Neuronal stem cell (in vitro differentiated cells): ENCODE data around the gene GGA1.

ENCODE experiments used
- DNase-seq: peaks from one replicate; pipeline ENCODE4 v3.0.0-alpha.2; 2013; ENCODE audit warnings: low spot score
- H2AFZ ChIP-seq: one replicate; pipeline ENCODE4 v1.6.1; 2013; ENCODE audit warnings: mild to moderate bottlenecking, low read length, inconsistent platforms
- H2AK5ac ChIP-seq: 2 replicates; pipeline ENCODE4 v1.6.1; 2013; ENCODE audit warnings: low read depth, mild to moderate bottlenecking, inconsistent platforms, low read length, moderate library complexity, mixed read lengths
- H2BK120ac ChIP-seq: 2 replicates; pipeline ENCODE4 v1.6.1; 2013; ENCODE audit warnings: low read depth, mild to moderate bottlenecking, inconsistent platforms, low read length, moderate library complexity, mixed read lengths
- H2BK12ac ChIP-seq: one replicate; pipeline ENCODE4 v1.6.1; 2013; ENCODE audit warnings: low read length, inconsistent platforms
- H2BK15ac ChIP-seq: 2 replicates; pipeline ENCODE4 v1.6.1; 2013; ENCODE audit warnings: mild to moderate bottlenecking, low read length, inconsistent platforms, mixed read lengths
- H2BK5ac ChIP-seq: one replicate; pipeline ENCODE4 v1.6.1; 2013; ENCODE audit warnings: inconsistent platforms, mild to moderate bottlenecking, low read length, moderate library complexity
- H3K14ac ChIP-seq: one replicate; pipeline ENCODE4 v1.6.1; 2013; ENCODE audit warnings: low read length, inconsistent platforms
- H3K18ac ChIP-seq: 2 replicates; pipeline ENCODE4 v1.6.1; 2013; ENCODE audit warnings: low read length, inconsistent platforms
- H3K23ac ChIP-seq: 2 replicates; pipeline ENCODE4 v1.6.1; 2013; ENCODE audit warnings: low read depth, mild to moderate bottlenecking, mixed read lengths, low read length, inconsistent platforms; ENCODE audit not compliant: poor library complexity
- H3K27ac ChIP-seq: replicated peaks from 3 replicates; pipeline ENCODE4 v1.5.1; 2013; ENCODE audit warnings: low read length, inconsistent platforms
- H3K27me3 ChIP-seq, 3 experiments: 2 replicates each; pipeline ENCODE4 v1.6.1; 2013; ENCODE audit warnings: low read length in 3 of 3, mild to moderate bottlenecking in 2 of 3, inconsistent platforms in 1 of 3, low read depth in 1 of 3, mixed read lengths in 1 of 3, moderate library complexity in 1 of 3; ENCODE audit not compliant: control insufficient read depth in 3 of 3, insufficient read depth in 3 of 3
- H3K36me3 ChIP-seq, 2 donors: replicated peaks in 1 of 2; 2 replicates each; pipeline ENCODE4 v1.6.1; 2013; ENCODE audit warnings: low read length in 2 of 2; ENCODE audit not compliant: control insufficient read depth in 2 of 2, insufficient read depth in 2 of 2
- H3K4ac ChIP-seq: 2 replicates; pipeline ENCODE4 v1.6.1; 2013; ENCODE audit warnings: inconsistent platforms, mild to moderate bottlenecking, low read length, moderate library complexity
- H3K4me1 ChIP-seq, 2 donors: 1 replicate in 1 of 2; 2 replicates in 1 of 2; pipeline ENCODE4 v1.6.1; 2013; ENCODE audit warnings: low read length in 2 of 2, low read depth in 1 of 2; ENCODE audit not compliant: control insufficient read depth in 2 of 2, insufficient read depth in 1 of 2
- H3K4me2 ChIP-seq: one replicate; pipeline ENCODE4 v1.6.1; 2013; ENCODE audit warnings: mild to moderate bottlenecking, low read length, inconsistent platforms; ENCODE audit not compliant: insufficient read depth, poor library complexity, severe bottlenecking
- H3K4me3 ChIP-seq, 2 donors: 2 replicates each; pipeline ENCODE4 v1.5.1; 2013; ENCODE audit warnings: low read length in 2 of 2, mild to moderate bottlenecking in 2 of 2, inconsistent platforms in 1 of 2, moderate library complexity in 1 of 2
- H3K79me1 ChIP-seq: one replicate; pipeline ENCODE4 v1.6.1; 2013; ENCODE audit warnings: low read depth, mild to moderate bottlenecking, inconsistent platforms, low read length, moderate library complexity
- H3K9ac ChIP-seq: one replicate; pipeline ENCODE4 v1.6.1; 2013; ENCODE audit warnings: mild to moderate bottlenecking, low read depth, low read length, inconsistent platforms; ENCODE audit not compliant: poor library complexity
- H3K9me3 ChIP-seq, 2 donors: replicated peaks in 1 of 2; 2 replicates each; pipeline versions ENCODE3 to v1.6.1; 2013; ENCODE audit warnings: low read length in 2 of 2, mild to moderate bottlenecking in 2 of 2, inconsistent platforms in 1 of 2, low read depth in 1 of 2, mixed read lengths in 1 of 2, moderate library complexity in 1 of 2; ENCODE audit not compliant: control insufficient read depth in 2 of 2, insufficient read depth in 1 of 2
- H4K8ac ChIP-seq: one replicate; pipeline ENCODE4 v1.6.1; 2013; ENCODE audit warnings: low read depth, mild to moderate bottlenecking, inconsistent platforms, low read length, moderate library complexity
- H4K91ac ChIP-seq: one replicate; pipeline ENCODE4 v1.6.1; 2013; ENCODE audit warnings: low read length, low read depth, mild to moderate bottlenecking, inconsistent platforms; ENCODE audit not compliant: poor library complexity
- WGBS, 2 donors: extraction: QIAGEN DNeasy Blood & Tissue Kit; methylation state at CpG; one replicate each; pipeline ENCODE4 v1.1.7; 2013; ENCODE audit warnings: missing lambda C conversion rate in 2 of 2, mixed read lengths in 1 of 2; ENCODE audit not compliant: insufficient read length in 2 of 2, insufficient replicate concordance in 1 of 2; ENCODE audit errors: extremely low coverage in 2 of 2; 5-methylcytosine and 5-hydroxymethylcytosine counted together

The GGA1 gene

DNA sequence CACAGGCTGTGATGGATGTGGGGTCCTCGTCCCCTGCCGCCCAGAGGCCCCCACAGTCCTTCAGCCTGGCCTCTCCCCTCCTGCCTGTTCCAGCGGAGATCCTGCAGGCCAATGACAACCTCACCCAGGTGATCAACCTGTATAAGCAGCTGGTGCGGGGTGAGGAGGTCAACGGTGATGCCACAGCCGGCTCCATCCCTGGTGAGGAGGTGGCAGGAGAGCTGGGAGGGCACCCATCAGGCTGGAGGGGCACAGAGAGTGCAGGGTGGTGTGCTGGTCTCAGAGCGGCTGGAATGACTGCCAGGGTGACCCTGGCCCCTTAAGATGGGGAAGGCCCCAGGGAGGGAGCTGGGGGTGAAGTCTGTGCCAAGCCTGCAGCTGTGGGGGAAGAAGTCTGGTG is 16.2 kb downstream of the GGA1 start:
- Histone ChIP-seq H3K4me3 (no peak overlapping the region), H2BK5ac (peak overlapping the region; percentile 2), H3K4me1 (peaks cover 5 to 6% of the 10 kb centered on the region in 2 donors), H3K14ac (no peak overlapping the region), H3K9ac (no peak overlapping the region), H3K27me3 (no peaks in the 10 kb centered on the region), H3K36me3 (peaks cover 35 to 91% of the 10 kb centered on the region in 2 donors), H3K23ac (peak overlapping the region; percentile 12), H3K27ac (no peak overlapping the region), H3K79me1 (peaks cover 1% of the 10 kb centered on the region), H3K4ac (no peak overlapping the region), H4K91ac (no peak overlapping the region), H3K4me2 (no peak overlapping the region), H2BK12ac (no peak overlapping the region), H3K18ac (no peak overlapping the region), H2AK5ac (peak overlapping the region; percentile 65), H3K9me3 (no peaks in the 10 kb centered on the region), H2BK120ac (no peak overlapping the region), H4K8ac (no peak overlapping the region), H2BK15ac (no peak overlapping the region), H2AFZ (no peak overlapping the region)
- WGBS, 2 donors: no CpG with 5 or more reads among the region's 7 CpGs
- DNase-seq: no peak

DNA sequence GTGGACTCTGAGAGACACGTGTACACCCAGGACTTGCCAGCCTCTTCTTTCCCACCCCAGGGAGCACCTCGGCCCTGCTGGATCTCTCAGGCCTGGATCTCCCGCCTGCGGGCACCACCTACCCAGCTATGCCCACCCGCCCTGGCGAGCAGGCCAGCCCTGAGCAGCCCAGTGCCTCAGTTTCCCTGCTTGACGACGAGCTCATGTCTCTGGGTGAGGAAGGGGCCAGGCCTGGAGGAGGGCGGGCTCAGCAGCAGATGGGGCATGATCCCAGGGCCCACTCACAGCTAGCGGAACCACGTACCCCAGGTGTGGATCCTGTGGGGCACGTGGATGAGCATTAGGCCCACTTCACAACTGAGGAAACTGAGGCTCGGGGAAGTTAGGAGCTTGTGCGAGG is 17.1 kb downstream of the GGA1 start:
- H3K36me3 ChIP-seq: peaks cover 34 to 90% of the 10 kb centered on the region in 2 donors
- peak overlapping the region in 1 of 2 donors; percentile 16 for H3K4me3 ChIP-seq
- no peak overlapping the region for H2BK120ac ChIP-seq
- no peak overlapping the region for H3K14ac ChIP-seq
- peaks cover 1% of the 10 kb centered on the region for H3K79me1 ChIP-seq
- H3K4me2 ChIP-seq: no peak overlapping the region
- H2BK15ac ChIP-seq: no peak overlapping the region
- H3K9me3 ChIP-seq: no peaks in the 10 kb centered on the region
- peaks cover 4 to 5% of the 10 kb centered on the region in 2 donors for H3K4me1 ChIP-seq
- no peak overlapping the region for H2BK5ac ChIP-seq
- H3K4ac ChIP-seq: no peak overlapping the region
- H3K27ac ChIP-seq: no peak overlapping the region
- no peak overlapping the region for H3K9ac ChIP-seq
- DNase-seq: no peak
- H3K18ac ChIP-seq: no peak overlapping the region
- no peak overlapping the region for H2AK5ac ChIP-seq
- H4K8ac ChIP-seq: no peak overlapping the region
- H2BK12ac ChIP-seq: no peak overlapping the region
- H3K23ac ChIP-seq: peak overlapping the region; percentile 46
- H4K91ac ChIP-seq: no peak overlapping the region
- H3K27me3 ChIP-seq: no peaks in the 10 kb centered on the region
- no peak overlapping the region for H2AFZ ChIP-seq
- WGBS, 2 donors: no CpG with 5 or more reads among the region's 14 CpGs

DNA sequence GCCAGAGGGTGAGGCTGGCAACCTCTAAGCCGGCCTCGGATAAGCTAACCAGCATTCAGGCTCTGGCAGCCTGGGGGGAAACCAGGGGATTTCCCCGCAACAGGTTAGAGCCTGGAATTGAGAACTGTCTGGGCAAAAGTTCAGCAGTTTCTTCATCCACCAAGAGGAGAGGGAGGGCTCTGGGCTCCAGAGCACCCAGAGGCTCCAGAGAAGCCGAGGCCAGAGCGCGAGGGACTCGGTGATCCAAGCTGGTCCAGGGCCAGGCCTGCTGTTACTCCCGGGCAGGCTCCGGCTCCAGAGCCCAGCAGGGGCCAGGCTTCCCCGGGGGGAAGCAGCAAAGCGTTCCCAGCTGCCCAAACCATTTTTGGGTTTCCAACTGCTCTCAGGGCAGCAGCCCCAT is 17.5 kb downstream of the GGA1 start:
- DNase-seq: no peak
- Histone ChIP-seq H2BK5ac (peak overlapping the region; percentile 39), H3K4ac (no peak overlapping the region), H2BK12ac (no peak overlapping the region), H3K14ac (no peak overlapping the region), H3K27ac (no peak overlapping the region), H3K27me3 (no peaks in the 10 kb centered on the region), H2AK5ac (no peak overlapping the region), H4K91ac (no peak overlapping the region), H2BK120ac (no peak overlapping the region), H4K8ac (no peak overlapping the region), H3K9ac (no peak overlapping the region), H3K79me1 (peaks cover 1% of the 10 kb centered on the region), H2AFZ (no peak overlapping the region), H3K4me3 (peak overlapping the region in 1 of 2 donors; percentile 16), H2BK15ac (no peak overlapping the region), H3K9me3 (no peaks in the 10 kb centered on the region), H3K23ac (peak overlapping the region; percentile 46), H3K18ac (no peak overlapping the region), H3K36me3 (peaks cover 36 to 90% of the 10 kb centered on the region in 2 donors), H3K4me1 (peaks cover 4 to 5% of the 10 kb centered on the region in 2 donors), H3K4me2 (no peak overlapping the region)
- no CpG with 5 or more reads among the region's 11 CpGs for WGBS, 2 donors

DNA sequence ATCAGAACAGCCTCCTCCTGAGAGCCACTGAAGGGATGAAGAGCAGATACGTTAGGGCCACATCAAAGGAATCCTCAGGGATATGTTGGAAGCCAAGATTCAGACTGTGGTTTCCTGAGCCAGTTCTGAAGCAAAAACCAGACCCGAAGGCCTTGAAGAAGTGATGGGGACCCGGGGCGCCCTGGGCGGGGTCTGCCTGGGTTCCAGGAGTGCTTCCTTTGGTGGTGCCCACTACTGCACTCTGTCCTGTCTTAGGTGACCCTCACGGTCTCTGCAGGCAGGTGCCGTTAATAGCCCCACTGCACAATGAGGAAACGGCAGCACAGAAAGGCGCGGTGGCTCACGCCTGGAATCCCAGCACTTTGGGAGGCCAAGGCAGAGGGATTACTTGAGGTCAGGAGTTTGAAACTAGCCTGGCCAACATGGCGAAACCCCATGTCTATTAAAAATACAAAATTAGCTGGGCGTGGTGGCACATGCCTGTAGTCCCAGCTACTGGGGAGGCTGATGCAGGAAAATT is 18.0 kb downstream of the GGA1 start:
- H2AK5ac ChIP-seq: no peak overlapping the region
- WGBS, 2 donors: no CpG with 5 or more reads among the region's 13 CpGs
- no peak overlapping the region for H3K18ac ChIP-seq
- H3K27ac ChIP-seq: no peak overlapping the region
- H3K79me1 ChIP-seq: peaks cover 1% of the 10 kb centered on the region
- H3K4me2 ChIP-seq: no peak overlapping the region
- peak overlapping the region; percentile 39 for H2BK5ac ChIP-seq
- peaks cover 37 to 90% of the 10 kb centered on the region in 2 donors for H3K36me3 ChIP-seq
- no peak overlapping the region for H4K8ac ChIP-seq
- no peak overlapping the region for H4K91ac ChIP-seq
- H2AFZ ChIP-seq: no peak overlapping the region
- H3K23ac ChIP-seq: no peak overlapping the region
- no peak overlapping the region for H3K9ac ChIP-seq
- no peak overlapping the region for H3K14ac ChIP-seq
- H3K4ac ChIP-seq: no peak overlapping the region
- H2BK15ac ChIP-seq: no peak overlapping the region
- peaks cover 4 to 5% of the 10 kb centered on the region in 2 donors for H3K4me1 ChIP-seq
- H2BK12ac ChIP-seq: no peak overlapping the region
- H3K9me3 ChIP-seq: no peaks in the 10 kb centered on the region
- DNase-seq: no peak
- no peaks in the 10 kb centered on the region for H3K27me3 ChIP-seq
- H3K4me3 ChIP-seq: no peak overlapping the region
- H2BK120ac ChIP-seq: no peak overlapping the region
